HUES6 (cell line): ENCODE data around the gene CEMP1.

ENCODE experiments used
- H3K27ac ChIP-seq: 2 replicates; pipeline ENCODE4 v1.7.0; 2013; ENCODE audit warnings: low read depth, mild to moderate bottlenecking, low read length, inconsistent platforms
- H3K27me3 ChIP-seq: 2 replicates; pipeline ENCODE4 v1.6.1; 2013; ENCODE audit warnings: low read length; ENCODE audit not compliant: control insufficient read depth, insufficient read depth
- H3K36me3 ChIP-seq: 2 replicates; pipeline ENCODE4 v1.6.1; 2013; ENCODE audit warnings: low read length; ENCODE audit not compliant: control insufficient read depth, insufficient read depth
- H3K4me1 ChIP-seq: 2 replicates; pipeline ENCODE4 v1.6.1; 2013; ENCODE audit warnings: low read length; ENCODE audit not compliant: control insufficient read depth, insufficient read depth
- H3K4me3 ChIP-seq: 2 replicates; pipeline ENCODE4 v1.5.1; 2013; ENCODE audit warnings: low read depth, low read length
- H3K9ac ChIP-seq: one replicate; pipeline ENCODE4 v1.6.1; 2013; ENCODE audit warnings: mild to moderate bottlenecking, low read length
- H3K9me3 ChIP-seq: 2 replicates; pipeline ENCODE4 v1.6.1; 2013; ENCODE audit warnings: low read depth, low read length; ENCODE audit not compliant: control insufficient read depth, insufficient read depth

The CEMP1 gene

DNA sequence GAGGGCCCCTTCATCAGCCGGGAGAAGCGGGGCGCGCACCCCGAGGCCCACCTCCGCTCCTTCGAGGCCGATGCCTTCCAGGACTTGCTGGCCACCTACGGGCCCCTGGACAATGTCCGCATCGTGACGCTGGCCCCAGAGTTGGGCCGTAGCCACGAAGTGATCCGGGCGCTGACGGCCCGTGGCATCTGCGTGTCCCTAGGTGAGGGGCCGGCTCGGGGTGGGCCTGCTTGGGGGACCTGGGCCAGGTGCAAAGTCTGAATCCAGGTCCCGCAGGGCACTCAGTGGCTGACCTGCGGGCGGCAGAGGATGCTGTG is 3.5 kb downstream of the CEMP1 start:
- H3K4me3 ChIP-seq: no peak overlapping the region
- peaks cover 8% of the 10 kb centered on the region for H3K4me1 ChIP-seq
- no peaks in the 10 kb centered on the region for H3K9me3 ChIP-seq
- H3K27me3 ChIP-seq: no peaks in the 10 kb centered on the region
- H3K36me3 ChIP-seq: peaks cover 52% of the 10 kb centered on the region
- H3K9ac ChIP-seq: no peak overlapping the region
- no peak overlapping the region for H3K27ac ChIP-seq

DNA sequence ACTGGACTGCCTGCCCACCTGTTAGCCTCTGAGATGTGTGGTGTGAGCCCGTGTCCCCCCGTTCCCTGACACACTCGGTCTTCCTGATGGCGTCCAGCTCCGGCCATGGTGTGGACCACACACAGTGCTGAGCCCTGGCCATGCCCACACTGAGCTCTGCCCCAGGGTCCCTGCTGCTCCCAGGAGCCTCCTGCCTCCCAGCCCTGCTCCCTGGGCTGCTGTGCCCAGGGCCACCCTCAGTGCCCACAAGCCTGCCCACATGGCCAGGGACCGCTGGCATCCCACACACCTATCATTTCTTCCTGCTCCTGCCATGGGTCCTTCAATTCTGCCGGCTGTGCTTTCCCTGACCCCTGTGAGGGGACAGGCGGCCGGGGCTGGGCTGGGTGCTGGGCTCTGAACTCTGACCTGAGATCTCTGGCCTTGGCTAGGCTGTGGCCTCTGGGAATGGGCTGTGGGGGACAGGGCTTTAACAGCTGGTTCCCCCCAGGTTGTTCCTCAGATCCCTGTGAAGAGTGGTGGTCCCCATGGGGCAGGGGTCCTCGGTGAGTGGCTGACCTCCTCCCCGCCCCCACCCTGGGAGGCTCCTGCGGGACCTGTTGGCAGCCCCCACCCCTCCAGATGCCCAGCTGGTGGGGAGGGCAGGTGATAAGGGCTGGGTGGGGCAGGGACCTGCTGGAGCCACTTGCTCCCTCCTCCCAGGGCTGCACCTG is 4.0 kb downstream of the CEMP1 start:
- Histone ChIP-seq H3K27me3 (no peaks in the 10 kb centered on the region), H3K9ac (no peak overlapping the region), H3K9me3 (no peaks in the 10 kb centered on the region), H3K36me3 (peaks cover 52% of the 10 kb centered on the region), H3K4me1 (peaks cover 8% of the 10 kb centered on the region), H3K27ac (no peak overlapping the region), H3K4me3 (no peak overlapping the region)

DNA sequence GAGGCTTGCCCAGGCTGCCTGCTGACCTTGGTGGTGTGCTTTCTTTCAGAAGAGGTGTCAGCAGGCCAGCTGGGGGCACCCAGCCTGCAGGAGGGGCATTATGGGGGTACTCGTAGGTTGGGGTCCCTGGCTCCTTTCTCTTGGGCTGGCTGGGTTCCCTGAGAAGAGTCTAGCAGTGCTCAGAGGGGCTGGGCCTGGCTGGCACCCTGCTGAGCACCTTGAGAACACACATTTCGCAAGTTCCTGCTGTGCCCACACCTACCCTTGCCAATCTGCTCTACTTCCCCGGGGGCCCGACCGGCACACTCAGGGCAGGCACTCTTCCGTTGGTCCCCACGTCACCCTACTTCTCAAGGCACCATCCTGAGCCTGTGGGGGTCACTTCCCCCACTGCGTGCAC is 5.1 kb downstream of the CEMP1 start:
- Histone ChIP-seq H3K36me3 (peaks cover 52% of the 10 kb centered on the region), H3K9ac (no peak overlapping the region), H3K27ac (no peak overlapping the region), H3K27me3 (no peaks in the 10 kb centered on the region), H3K4me3 (no peak overlapping the region), H3K9me3 (no peaks in the 10 kb centered on the region), H3K4me1 (peaks cover 5% of the 10 kb centered on the region)

DNA sequence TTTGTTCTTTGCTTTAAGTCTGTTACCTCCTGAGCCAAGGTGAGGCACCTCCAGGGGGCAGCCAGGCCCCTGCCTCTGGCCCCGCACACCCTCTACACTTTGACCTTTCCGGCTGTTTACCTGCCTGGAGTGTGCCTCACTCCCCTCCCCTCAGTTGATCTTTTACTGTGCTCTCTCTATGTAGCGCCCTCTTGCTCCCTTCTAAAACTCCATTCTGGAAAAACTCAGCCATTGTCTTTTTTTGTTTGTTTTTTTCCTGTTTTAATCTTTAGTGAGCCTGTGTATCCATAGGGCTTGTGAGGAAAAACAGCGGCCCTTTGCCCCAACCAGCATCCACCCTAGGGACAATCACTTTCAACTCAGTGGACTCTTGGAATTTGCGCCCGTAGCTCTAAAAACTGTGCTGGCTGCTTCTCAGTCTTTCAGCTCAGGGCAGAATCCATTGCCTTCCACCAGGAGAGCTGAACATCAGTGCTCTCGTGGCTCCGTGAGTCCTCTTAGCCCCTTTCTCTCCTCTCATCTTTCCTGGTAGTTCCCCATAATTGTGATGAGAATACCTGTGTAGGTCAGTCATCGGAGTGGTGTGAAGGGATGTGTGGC is 6.8 kb downstream of the CEMP1 start:
- Histone ChIP-seq H3K27me3 (no peaks in the 10 kb centered on the region), H3K36me3 (peaks cover 51% of the 10 kb centered on the region), H3K9me3 (no peaks in the 10 kb centered on the region), H3K4me3 (no peak overlapping the region), H3K9ac (no peak overlapping the region), H3K4me1 (peaks cover 2% of the 10 kb centered on the region; the same call in 1 of the 2 replicates), H3K27ac (no peak overlapping the region)

DNA sequence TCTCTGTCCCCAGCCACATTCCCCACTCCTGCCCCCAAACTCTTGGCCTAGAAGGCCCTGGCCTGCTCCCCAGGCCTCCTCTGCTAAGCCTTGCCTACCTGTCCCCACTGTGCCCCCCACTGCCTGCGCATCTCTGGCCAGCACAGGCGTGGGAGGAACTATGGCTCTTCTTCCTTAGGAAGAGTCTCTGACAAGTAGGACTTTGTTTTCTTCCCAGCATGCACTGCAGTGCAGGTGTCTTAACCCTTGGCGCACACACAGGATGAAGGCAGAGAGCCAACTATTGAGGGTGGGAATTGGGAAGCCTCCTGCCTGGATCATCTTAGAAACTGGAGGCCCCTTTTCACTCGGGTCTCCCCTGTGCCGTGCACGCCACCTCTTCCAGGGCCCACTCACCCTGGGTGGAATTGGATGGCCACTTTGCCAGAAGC is 7.4 kb downstream of the CEMP1 start:
- peaks cover 2% of the 10 kb centered on the region; the same call in 1 of the 2 replicates for H3K4me1 ChIP-seq
- no peaks in the 10 kb centered on the region for H3K9me3 ChIP-seq
- peaks cover 45% of the 10 kb centered on the region for H3K36me3 ChIP-seq
- no peaks in the 10 kb centered on the region for H3K27me3 ChIP-seq
- H3K27ac ChIP-seq: no peak overlapping the region
- no peak overlapping the region for H3K4me3 ChIP-seq
- H3K9ac ChIP-seq: no peak overlapping the region

DNA sequence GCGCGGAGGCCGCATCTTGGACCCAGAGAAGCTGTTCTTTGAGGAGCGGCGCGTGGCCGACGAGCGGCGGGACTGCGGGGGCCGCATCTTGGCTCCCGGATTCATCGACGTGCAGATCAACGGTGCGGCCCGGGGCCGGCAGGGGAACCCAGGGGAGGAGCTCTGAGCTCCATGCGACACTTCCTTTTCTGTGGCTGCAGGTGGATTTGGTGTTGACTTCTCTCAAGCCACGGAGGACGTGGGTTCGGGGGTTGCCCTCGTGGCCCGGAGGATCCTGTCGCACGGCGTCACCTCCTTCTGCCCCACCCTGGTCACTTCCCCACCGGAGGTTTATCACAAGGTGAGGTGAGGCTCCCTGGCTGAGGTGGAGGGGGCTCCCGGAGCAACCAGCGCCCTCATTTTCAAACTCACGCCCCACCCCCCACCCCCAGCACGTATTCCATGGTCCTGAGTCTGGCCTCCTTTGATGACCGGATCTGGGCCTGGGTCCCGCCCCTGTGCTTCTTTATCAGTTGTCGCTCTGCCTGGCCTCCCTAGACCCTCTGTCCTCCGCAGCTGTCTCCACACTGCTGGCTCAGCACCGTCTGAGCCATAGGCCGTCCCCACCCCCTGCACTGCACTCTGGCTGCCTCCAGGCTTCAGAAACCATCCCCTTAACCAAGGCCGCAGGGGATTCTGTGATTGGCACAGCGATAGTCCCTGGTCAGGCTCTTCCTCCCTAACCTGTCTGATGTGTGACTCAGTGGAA is 10.2 kb downstream of the CEMP1 start:
- Histone ChIP-seq H3K27ac (no peak overlapping the region), H3K9ac (peak overlapping the region; percentile 76), H3K4me1 (peaks cover 2% of the 10 kb centered on the region; the same call in 1 of the 2 replicates), H3K36me3 (peaks cover 21% of the 10 kb centered on the region), H3K27me3 (no peaks in the 10 kb centered on the region), H3K4me3 (peak overlapping the region; percentile 71), H3K9me3 (no peaks in the 10 kb centered on the region)

DNA sequence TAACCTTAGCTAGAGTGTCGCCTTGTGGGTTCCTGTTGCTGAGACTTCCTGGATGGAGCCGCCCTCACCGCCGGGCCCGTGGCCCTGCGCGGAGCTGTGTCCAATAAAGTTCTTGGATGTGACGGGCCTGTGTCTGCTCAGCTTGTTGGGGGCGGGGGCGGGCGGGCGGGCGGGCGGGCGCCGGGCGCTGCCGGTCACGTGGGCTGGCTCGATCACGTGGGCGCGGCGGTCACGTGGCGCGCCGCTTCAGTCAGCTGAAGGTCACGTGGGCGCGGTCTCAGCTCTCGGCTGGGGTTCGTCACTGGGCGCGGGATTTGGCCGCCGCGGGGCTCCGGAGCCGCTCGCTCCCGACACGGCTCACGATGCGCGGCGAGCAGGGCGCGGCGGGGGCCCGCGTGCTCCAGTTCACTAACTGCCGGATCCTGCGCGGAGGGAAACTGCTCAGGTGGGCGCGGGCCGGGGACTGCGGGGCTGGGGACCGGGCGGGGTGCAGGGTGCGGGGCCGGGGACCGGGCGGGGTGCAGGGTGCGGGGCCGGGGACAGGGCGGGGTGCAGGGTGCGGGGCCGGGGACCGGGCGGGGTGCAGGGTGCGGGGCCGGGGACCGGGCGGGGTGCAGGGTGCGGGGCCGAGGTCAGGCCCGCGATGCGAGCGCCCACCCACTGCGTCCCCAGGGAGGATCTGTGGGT is 11.0 kb downstream of the CEMP1 start, which contains the start of gene AMDHD2:
Gene AMDHD2 (plus strand): TSS at position 275 of the 687 bp plus-strand sequence. CDS start 88 bp downstream, at position 363.
- Histone ChIP-seq H3K9me3 (no peaks in the 10 kb centered on the region), H3K36me3 (peaks cover 19% of the 10 kb centered on the region), H3K4me3 (peak within 1 kb of the TSS; percentile 71), H3K27ac (no peak within 1 kb of the TSS), H3K9ac (peak within 1 kb of the TSS; percentile 76), H3K27me3 (no peaks in the 10 kb centered on the region), H3K4me1 (peaks cover 8% of the 10 kb centered on the region)

DNA sequence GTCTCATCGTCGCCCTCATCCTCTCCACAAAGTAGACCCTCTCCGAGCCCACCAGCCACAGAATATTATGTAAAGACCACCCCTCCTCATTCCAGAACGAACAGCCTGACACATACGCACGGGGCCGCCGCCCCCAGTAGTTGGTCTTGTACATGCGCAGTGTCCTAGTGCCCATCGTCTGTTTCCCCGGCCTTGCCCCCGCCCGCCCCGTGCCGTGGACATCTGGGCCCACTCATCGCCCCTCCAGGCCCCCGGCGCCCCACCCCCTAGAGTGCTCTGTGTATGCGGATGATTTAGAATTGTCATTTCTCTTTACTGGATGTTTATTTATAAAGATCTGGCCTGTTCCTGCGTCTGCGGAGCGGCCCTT is 11.5 kb downstream of the CEMP1 start:
- H3K4me1 ChIP-seq: peaks cover 13% of the 10 kb centered on the region
- no peaks in the 10 kb centered on the region for H3K27me3 ChIP-seq
- peaks cover 17% of the 10 kb centered on the region for H3K36me3 ChIP-seq
- H3K27ac ChIP-seq: no peak overlapping the region
- no peaks in the 10 kb centered on the region for H3K9me3 ChIP-seq
- peak overlapping the region; percentile 17 for H3K9ac ChIP-seq
- peak overlapping the region; percentile 65 for H3K4me3 ChIP-seq

DNA sequence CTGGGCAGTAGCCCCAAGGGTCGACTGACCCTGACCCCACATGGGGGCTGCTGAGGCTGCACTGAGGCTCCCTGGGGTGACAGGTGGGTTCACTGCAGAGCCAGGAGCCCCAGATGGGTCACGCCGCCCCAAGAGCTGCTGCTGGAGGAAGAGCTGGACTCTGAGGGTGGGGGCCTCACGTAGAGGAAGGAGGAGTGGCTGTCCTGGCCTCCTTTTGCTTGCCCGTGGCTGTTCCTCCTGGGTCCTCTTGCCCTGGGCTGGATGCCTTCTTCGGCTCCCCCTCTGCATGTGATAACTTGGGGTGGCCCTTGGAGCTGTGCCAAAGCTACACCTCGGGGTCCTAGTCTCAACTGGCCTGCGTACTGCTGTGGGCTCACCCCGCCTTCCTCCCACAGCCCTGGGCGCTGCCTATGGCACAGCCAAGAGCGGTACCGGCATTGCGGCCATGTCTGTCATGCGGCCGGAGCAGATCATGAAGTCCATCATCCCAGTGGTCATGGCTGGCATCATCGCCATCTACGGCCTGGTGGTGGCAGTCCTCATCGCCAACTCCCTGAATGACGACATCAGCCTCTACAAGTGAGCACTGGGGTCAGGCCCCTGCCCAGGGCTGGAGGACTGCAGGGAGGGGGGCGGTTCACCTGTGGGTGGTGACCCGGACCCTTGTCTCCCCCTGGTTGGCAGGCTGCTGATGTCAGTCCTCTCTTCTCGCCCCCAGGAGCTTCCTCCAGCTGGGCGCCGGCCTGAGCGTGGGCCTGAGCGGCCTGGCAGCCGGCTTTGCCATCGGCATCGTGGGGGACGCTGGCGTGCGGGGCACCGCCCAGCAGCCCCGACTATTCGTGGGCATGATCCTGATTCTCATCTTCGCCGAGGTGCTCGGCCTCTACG is 12.1 kb downstream of the CEMP1 start:
- H3K9me3 ChIP-seq: no peaks in the 10 kb centered on the region
- no peaks in the 10 kb centered on the region for H3K27me3 ChIP-seq
- H3K4me1 ChIP-seq: peaks cover 13% of the 10 kb centered on the region
- no peak overlapping the region for H3K4me3 ChIP-seq
- H3K36me3 ChIP-seq: peaks cover 11% of the 10 kb centered on the region
- no peak overlapping the region for H3K27ac ChIP-seq
- no peak overlapping the region for H3K9ac ChIP-seq

DNA sequence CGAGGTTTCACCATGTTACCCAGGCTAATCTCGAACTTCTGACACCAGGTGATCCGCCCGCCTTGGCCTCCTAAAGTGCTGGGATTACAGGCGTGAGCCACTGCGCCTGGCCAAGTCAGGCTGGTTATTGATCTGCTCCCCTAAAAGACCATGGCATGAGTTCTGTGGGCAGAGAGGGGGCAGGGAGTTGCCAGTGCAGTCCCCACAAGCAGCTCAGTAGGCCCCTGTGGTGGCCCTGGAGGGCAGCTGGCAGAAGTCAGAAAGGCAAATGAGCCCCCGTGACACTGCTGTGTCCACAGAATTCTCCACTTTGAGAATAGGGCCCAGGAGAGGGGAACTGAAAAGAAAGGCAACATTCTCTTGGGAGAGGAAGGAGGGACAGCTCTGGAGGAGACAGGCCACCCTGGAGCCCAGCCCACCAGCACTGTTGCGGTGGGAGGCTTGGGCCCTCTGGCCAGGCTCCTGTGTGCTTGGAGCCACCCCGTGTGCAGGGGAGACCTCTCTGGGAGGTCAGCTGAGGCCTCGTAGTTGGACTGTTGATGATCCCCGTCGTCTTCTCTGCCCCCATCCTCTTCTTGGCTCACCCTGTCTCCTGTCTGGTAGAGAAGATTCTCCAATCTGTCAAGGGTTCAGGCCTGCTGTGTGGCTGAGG is 13.1 kb downstream of the CEMP1 start:
- Histone ChIP-seq H3K4me1 (peaks cover 15% of the 10 kb centered on the region), H3K27me3 (no peaks in the 10 kb centered on the region), H3K4me3 (no peak overlapping the region), H3K9ac (no peak overlapping the region), H3K36me3 (peaks cover 1% of the 10 kb centered on the region), H3K27ac (no peak overlapping the region), H3K9me3 (no peaks in the 10 kb centered on the region)
